ENCODE data around the gene WWP2. TPM values are rescaled to one million over a fixed set of nuclear protein-coding genes. Genes with fewer than 3 reads are reported as not detected.

Gene WWP2
- polyA plus RNA-seq, 3 donors = 29.6 to 54.4 (median 46.0) TPM

- H3K9me3 Mint-ChIP-seq = peaks cover 2 to 14% (median 4%) of the 10 kb centered on the region in 7 donors
- H3K27ac Mint-ChIP-seq = no peak overlapping the region
- peaks cover 0 to 6% of the 10 kb centered on the region in 2 donors for H3K36me3 ChIP-seq (replicated peaks in 1 of 2; ENCODE audit: control insufficient read depth in 1 of 2, insufficient read depth in 2 of 2, low read length in 2 of 2)
- H3K27me3 ChIP-seq (ENCODE audit: control insufficient read depth in 2 of 2, insufficient read depth in 2 of 2, low read length in 2 of 2) = no peaks in the 10 kb centered on the region
- intact Hi-C loops (cut with micrococcal nuclease) = no loop called here
- H3K9ac ChIP-seq (ENCODE audit: insufficient read depth, low read length, poor library complexity, severe bottlenecking) = no peak overlapping the region
- H3K4me2 ChIP-seq (replicated peaks; ENCODE audit: extremely low read depth, low read length, poor library complexity, severe bottlenecking) = no peak overlapping the region
- H3K4me3 ChIP-seq (replicated peaks in 1 of 3; ENCODE audit: low read depth in 2 of 3, low read length in 3 of 3) = no peak overlapping the region
- peaks cover 0 to 7% of the 10 kb centered on the region in 2 donors for H3K4me1 ChIP-seq (ENCODE audit: control insufficient read depth in 1 of 2, insufficient read depth in 2 of 2, low read length in 2 of 2)
- H3K79me2 ChIP-seq (ENCODE audit: insufficient read depth, low read length) = peaks cover 100% of the 10 kb centered on the region
- peaks cover 4% of the 10 kb centered on the region in 2 donors for H3K9me3 ChIP-seq (replicated peaks in 1 of 2; ENCODE audit: control insufficient read depth in 1 of 2, insufficient read depth in 1 of 2, low read length in 2 of 2)
- peaks cover 100% of the 10 kb centered on the region for H4K20me1 ChIP-seq (ENCODE audit: insufficient read depth, low read length)
- TF ChIP-seq CTCF (IDR thresholded peaks at IDR 0.05) = no peak
- H3K36me3 Mint-ChIP-seq = peaks cover 21 to 24% of the 10 kb centered on the region in 2 donors
- H3K27me3 Mint-ChIP-seq (ENCODE audit: low read depth in 3 of 3) = no peaks in the 10 kb centered on the region
- no peak overlapping the region for H3K27ac ChIP-seq (ENCODE audit: low read depth in 1 of 2, low read length in 2 of 2)
- no peak overlapping the region for H2AFZ ChIP-seq (ENCODE audit: insufficient read depth, low read depth, low read length, poor library complexity, severe bottlenecking)
- WGBS (ENCODE audit: insufficient coverage) = no CpG with 5 or more reads among the region's 2 CpGs
- no peak overlapping the region for H3K4me3 Mint-ChIP-seq
- DNase-seq = no peak
- peaks cover 32% of the 10 kb centered on the region for H3K4me1 Mint-ChIP-seq
Measured at GRCh38 chr16:69769404-69769803, 7.3 kb downstream of the WWP2 start.

GRCh38 chr16:69771651-69771967 lies 9.5 kb downstream of the WWP2 start:
- no peak for DNase-seq
- H3K4me2 ChIP-seq (replicated peaks; ENCODE audit: extremely low read depth, low read length, poor library complexity, severe bottlenecking) = no peak overlapping the region
- no peak overlapping the region for H3K27ac Mint-ChIP-seq
- intact Hi-C loops (cut with micrococcal nuclease) = no loop called here
- peaks cover 100% of the 10 kb centered on the region for H3K79me2 ChIP-seq (ENCODE audit: insufficient read depth, low read length)
- H3K27ac ChIP-seq (ENCODE audit: low read depth in 1 of 2, low read length in 2 of 2) = no peak overlapping the region
- H3K4me1 Mint-ChIP-seq = peaks cover 30% of the 10 kb centered on the region
- H3K36me3 ChIP-seq (replicated peaks in 1 of 2; ENCODE audit: control insufficient read depth in 1 of 2, insufficient read depth in 2 of 2, low read length in 2 of 2) = peaks cover 4 to 28% of the 10 kb centered on the region in 2 donors
- peaks cover 19 to 24% of the 10 kb centered on the region in 2 donors for H3K9me3 ChIP-seq (replicated peaks in 1 of 2; ENCODE audit: control insufficient read depth in 1 of 2, insufficient read depth in 1 of 2, low read length in 2 of 2)
- peaks cover 18 to 35% (median 23%) of the 10 kb centered on the region in 7 donors for H3K9me3 Mint-ChIP-seq
- H4K20me1 ChIP-seq (ENCODE audit: insufficient read depth, low read length) = peaks cover 100% of the 10 kb centered on the region
- no peak overlapping the region for H2AFZ ChIP-seq (ENCODE audit: insufficient read depth, low read depth, low read length, poor library complexity, severe bottlenecking)
- no peak overlapping the region for H3K4me3 ChIP-seq (replicated peaks in 1 of 3; ENCODE audit: low read depth in 2 of 3, low read length in 3 of 3)
- peaks cover 2 to 14% of the 10 kb centered on the region in 2 donors for H3K4me1 ChIP-seq (ENCODE audit: control insufficient read depth in 1 of 2, insufficient read depth in 2 of 2, low read length in 2 of 2)
- no peaks in the 10 kb centered on the region for H3K27me3 ChIP-seq (ENCODE audit: control insufficient read depth in 2 of 2, insufficient read depth in 2 of 2, low read length in 2 of 2)
- no peak overlapping the region for H3K4me3 Mint-ChIP-seq
- no peaks in the 10 kb centered on the region for H3K27me3 Mint-ChIP-seq (ENCODE audit: low read depth in 3 of 3)
- peaks cover 20 to 31% of the 10 kb centered on the region in 2 donors for H3K36me3 Mint-ChIP-seq
- no peak for TF ChIP-seq CTCF (IDR thresholded peaks at IDR 0.05)
- H3K9ac ChIP-seq (ENCODE audit: insufficient read depth, low read length, poor library complexity, severe bottlenecking) = no peak overlapping the region
- WGBS (ENCODE audit: insufficient coverage) = 100% methylated on average over 1 of the region's 2 CpGs
